NCI-H2171 treated with DMSO at 0.1 percent for 48 hours (cell line): ENCODE measurements around the gene MMP1.
A peak's percentile ranks its signal among the peaks of the same experiment; 100 is the strongest.

ENCODE experiments used
- DNase-seq: peaks from one replicate; lab custom pipeline; 2025; lab: John Stamatoyannopoulos, UW

The MMP1 gene

DNA sequence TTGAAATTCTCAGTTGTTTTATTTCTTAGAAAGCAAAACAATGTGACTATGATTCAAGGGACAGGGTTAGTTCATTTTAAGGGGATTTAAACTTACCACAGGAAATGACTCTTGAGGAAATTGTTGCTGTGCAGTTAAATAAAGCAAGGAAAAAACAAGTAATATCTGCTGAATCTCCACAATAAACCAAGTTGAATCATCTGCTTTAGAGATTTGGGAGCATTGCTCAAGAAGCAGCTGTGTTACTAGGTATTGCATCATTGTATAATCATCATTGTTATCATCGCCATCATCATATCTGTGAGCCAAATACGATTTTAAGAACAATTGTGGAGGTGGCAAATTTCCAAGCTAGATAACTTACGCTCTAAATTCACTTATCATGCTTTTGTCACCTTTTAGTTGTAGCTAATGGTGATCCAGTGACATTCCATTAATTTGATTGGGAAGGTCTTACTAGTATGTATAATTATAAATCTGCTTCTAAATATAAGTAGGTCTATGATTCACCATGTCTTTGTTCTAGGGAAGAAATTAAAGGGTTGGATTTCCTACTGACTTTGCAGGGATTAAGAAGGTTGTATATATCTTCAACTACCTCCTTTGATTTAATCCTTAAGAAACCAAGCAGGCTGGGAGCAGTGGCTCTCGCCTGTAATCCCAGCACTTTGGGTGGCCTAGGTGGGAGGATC lies 37.5 kb downstream of the MMP1 start:
- no peak for DNase-seq

DNA sequence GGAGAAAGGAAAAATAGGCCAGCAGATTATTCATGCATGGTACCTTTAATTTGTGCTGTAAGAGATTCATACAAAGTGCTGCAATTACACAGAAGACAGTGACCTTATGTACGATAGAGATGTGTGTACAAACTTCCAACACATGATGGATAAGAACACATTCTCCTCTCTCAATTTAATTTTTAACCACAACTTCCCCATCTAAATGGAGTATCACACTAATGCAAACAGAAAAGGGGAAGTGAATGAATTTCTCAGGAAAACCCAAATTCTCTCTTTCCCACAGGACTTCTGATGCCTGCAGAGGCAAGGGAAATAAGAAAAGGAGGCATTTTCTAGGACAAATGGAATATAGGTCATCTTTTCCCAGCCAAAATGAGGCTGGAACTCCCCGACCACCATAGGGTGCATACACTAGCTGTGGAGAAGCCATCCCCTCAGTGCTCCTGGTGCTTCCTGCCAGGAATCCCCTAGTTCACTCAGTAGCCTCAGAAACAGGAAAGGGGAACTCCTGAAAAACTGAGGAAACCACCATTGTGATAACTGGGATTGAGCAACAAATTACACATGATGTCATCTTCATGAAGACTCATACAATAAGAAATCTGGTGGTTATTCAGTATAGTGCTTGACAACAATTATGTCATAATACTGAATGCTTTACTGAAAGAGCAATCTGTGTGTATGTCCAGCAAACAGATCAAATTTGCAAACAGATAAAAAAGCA lies 40.0 kb downstream of the MMP1 start:
- no peak for DNase-seq

DNA sequence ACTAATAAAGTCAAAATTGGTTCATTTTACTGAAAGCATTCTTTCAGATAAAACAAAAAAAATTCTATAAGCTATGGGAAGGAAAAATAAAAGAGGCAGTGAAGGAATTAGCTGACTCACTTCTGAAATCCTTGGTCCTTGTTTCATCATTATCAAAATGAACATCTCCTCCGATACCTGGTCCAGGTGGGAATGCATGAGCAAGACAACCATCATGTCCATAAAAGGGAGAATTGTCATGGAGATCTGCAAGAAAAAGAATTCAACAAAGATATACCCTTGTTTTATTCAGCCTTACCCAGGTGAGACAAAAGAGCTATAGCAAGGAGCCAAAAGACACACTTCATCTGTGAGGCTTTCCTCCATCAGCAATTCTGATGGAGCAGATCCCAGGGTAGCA lies 44.7 kb downstream of the MMP1 start:
- no peak for DNase-seq

DNA sequence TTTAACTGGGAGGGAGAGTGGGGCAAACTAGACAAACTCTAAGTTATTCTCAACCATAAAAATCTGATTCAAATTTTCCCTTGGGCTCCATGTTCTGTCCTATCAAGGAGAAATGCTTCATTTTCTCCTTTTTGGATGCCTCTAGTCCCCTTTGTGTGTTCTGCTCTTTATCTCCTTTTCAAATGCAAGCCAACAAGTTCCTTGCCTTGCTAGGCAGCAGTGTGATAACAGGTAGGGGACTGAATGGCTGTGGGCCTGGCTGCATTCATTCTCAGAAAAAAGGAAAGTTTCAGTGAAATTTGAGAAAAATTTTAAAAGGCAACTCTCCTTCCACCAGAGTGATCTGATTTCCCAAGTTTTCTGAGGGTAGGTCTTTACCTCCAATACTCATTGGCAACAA lies 46.3 kb downstream of the MMP1 start:
- DNase-seq = no peak

DNA sequence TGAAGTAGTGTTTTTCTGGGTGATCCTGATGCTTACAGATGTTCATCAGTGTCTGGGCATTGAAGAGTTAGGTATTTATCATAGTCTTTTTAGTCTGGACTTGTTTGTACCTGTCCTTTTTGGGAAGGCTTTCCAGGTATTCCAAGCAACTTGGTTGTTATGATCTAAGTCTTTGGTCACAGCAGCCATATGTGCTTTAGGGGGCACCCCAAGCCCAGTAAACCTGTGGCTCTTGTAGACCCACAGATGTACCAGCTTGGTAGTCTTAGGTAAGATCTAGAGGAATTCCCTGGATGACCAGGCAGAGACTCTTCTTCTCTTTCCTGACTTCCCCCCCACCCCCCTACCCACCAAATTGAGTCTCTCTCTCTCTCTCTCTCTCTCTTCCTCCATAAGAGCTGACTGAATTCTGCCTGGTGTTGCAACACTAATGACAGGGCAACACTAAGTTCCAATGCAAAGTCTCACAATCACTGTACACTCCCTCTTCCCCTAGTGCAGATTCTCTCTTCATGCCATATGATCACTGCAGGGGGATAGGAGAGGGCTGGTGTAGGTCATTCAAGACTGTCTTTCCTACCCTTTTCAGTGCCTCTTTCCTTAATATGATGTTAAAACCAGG lies 48.7 kb downstream of the MMP1 start:
- DNase-seq = no peak

DNA sequence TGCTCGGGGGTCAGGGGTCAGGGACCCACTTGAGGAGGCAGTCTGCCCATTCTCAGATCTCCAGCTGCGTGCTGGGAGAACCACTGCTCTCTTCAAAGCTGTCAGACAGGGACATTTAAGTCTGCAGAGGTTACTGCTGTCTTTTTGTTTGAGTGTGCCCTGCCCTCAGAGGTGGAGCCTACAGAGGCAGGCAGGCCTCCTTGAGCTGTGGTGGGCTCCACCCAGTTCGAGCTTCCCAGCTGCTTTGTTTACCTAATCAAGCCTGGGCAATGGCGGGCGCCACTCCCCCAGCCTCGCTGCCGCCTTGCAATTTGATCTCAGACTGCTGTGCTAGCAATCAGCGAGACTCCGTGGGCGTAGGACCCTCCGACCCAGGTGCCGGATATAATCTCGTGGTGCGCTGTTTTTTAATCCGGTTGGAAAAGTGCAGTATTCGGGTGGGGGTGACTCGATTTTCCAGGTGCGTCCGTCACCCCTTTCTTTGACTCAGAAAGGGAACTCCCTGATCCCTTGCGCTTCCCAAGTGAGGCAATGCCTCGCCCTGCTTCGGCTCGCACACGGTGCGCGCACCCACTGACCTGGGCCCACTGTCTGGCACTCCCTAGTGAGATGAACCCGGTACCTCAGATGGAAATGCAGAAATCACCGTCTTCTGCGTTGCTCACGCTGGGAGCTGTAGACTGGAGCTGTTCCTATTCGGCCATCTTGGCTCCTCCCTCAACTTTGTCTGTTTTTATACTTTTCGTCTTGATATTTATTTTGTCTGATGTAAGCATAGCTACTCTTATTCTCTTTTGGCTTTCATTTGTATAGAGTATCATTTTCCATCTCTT lies 51.0 kb downstream of the MMP1 start:
- peak; percentile 2 for DNase-seq
